K562 (cell line): Measurements from ENCODE around the gene PSMA6. TPM values are rescaled to one million over a fixed set of nuclear protein-coding genes. Genes with fewer than 3 reads are reported as not detected.

Experiments
- BACH1 ChIP-seq: fragments of 200-800 bp; sonication (Bioruptor generic); IDR thresholded peaks from 2 replicates; pipeline ENCODE4 v1.6.1; 2016; ENCODE audit warnings: missing genetic modification characterization, missing compliant biosample characterization
- FOXM1 ChIP-seq, 2 experiments: fragments of 450-650 bp in 1 of 2; sonication (generic) in 1 of 2; formaldehyde crosslinking in 1 of 2; IDR thresholded peaks; 2 replicates each; pipeline versions ENCODE4 v1.6.1 to v1.9.0; 2017 to 2022; ENCODE audit warnings: low read depth in 2 of 2, mild to moderate bottlenecking in 2 of 2, missing genetic modification reagents in 1 of 2, moderate library complexity in 1 of 2
- HDAC1 ChIP-seq, 2 experiments: fragments of 450-650 bp; IDR thresholded peaks; 2 replicates each; pipeline ENCODE4 v1.6.1; 2016 to 2017; ENCODE audit warnings: inconsistent platforms in 1 of 2, mild to moderate bottlenecking in 1 of 2, moderate library complexity in 1 of 2
- HEY1 ChIP-seq: fragments of 250-450 bp; sonication (Bioruptor Pico); IDR thresholded peaks from 2 replicates; pipeline ENCODE4 v1.5.0; 2020; ENCODE audit warnings: mild to moderate bottlenecking, moderate library complexity, borderline replicate concordance
- HMG20A ChIP-seq: fragments of 450-650 bp; formaldehyde crosslinking; conservative IDR thresholded peaks from 2 replicates; pipeline ENCODE4 v1.4.0; 2020; ENCODE audit warnings: mild to moderate bottlenecking, mixed read lengths
- JUND ChIP-seq, 2 experiments: IDR thresholded peaks; 2 replicates in 1 of 2; 3 replicates in 1 of 2; pipeline ENCODE4 v1.6.1; 2011; ENCODE audit warnings: borderline replicate concordance in 2 of 2, low read depth in 2 of 2, low read length in 2 of 2, improper control_type of control experiment in 1 of 2, missing biosample characterization in 1 of 2, missing genetic modification characterization in 1 of 2, missing genetic modification reagents in 1 of 2
- KAT7 ChIP-seq: sonication (generic); formaldehyde crosslinking; IDR thresholded peaks from 2 replicates; pipeline ENCODE4 v1.8.0; 2022; ENCODE audit warnings: missing genetic modification reagents, mild to moderate bottlenecking, borderline replicate concordance
- KDM1A ChIP-seq, 2 experiments: fragments of 450-650 bp; IDR thresholded peaks; 2 replicates each; pipeline ENCODE4 v1.6.1; 2016; ENCODE audit warnings: mild to moderate bottlenecking in 2 of 2
- L3MBTL2 ChIP-seq: fragments of 450-650 bp; IDR thresholded peaks from 2 replicates; pipeline ENCODE4 v1.6.1; 2016; ENCODE audit warnings: mild to moderate bottlenecking, moderate library complexity
- LCOR ChIP-seq: sonication (generic); formaldehyde crosslinking; IDR thresholded peaks from 2 replicates; pipeline ENCODE4 v1.8.0; 2022; ENCODE audit warnings: mild to moderate bottlenecking, missing genetic modification reagents
- MCM5 ChIP-seq: fragments of 450-650 bp; IDR thresholded peaks from 2 replicates; pipeline ENCODE4 v1.6.1; 2016; ENCODE audit warnings: low read depth
- NR2C2 ChIP-seq, 2 experiments: fragments of 200-800 bp in 1 of 2; sonication (Bioruptor generic) in 1 of 2; sonication (generic) in 1 of 2; formaldehyde crosslinking in 1 of 2; IDR thresholded peaks; 2 replicates each; pipeline versions ENCODE4 v1.6.1 to v1.8.0; 2016 to 2022; ENCODE audit warnings: mild to moderate bottlenecking in 1 of 2, missing compliant biosample characterization in 1 of 2, missing genetic modification characterization in 1 of 2, missing genetic modification reagents in 1 of 2
- RCOR1 ChIP-seq, 2 experiments: IDR thresholded peaks; 2 replicates each; pipeline ENCODE4 v1.6.1; 2012; ENCODE audit warnings: low read depth in 2 of 2, low read length in 2 of 2, borderline replicate concordance in 1 of 2, improper control_type of control experiment in 1 of 2
- SMARCA5 ChIP-seq: fragments of 450-650 bp; IDR thresholded peaks from 2 replicates; pipeline ENCODE4 v1.6.1; 2016
- TCF3 ChIP-seq: sonication (generic); formaldehyde crosslinking; IDR thresholded peaks from 2 replicates; pipeline ENCODE4 v1.4.0; 2020; ENCODE audit warnings: mild to moderate bottlenecking, missing genetic modification reagents
- TEAD2 ChIP-seq: fragments of 450-650 bp; IDR thresholded peaks from 2 replicates; pipeline ENCODE4 v1.6.1; 2016; ENCODE audit warnings: missing genetic modification characterization, control low read depth, missing compliant biosample characterization
- ZNF586 ChIP-seq: fragments of 450-650 bp; formaldehyde crosslinking; conservative IDR thresholded peaks from 2 replicates; pipeline ENCODE4 v1.4.0; 2020; ENCODE audit warnings: mild to moderate bottlenecking, moderate library complexity
- ZZZ3 ChIP-seq: fragments of 450-650 bp; IDR thresholded peaks from 2 replicates; pipeline ENCODE4 v1.6.1; 2016; ENCODE audit warnings: antibody characterized with exemption, mild to moderate bottlenecking, moderate library complexity
- polyA plus RNA-seq, 8 experiments: library from polyadenylated mRNA; depleted of rRNA in 4 of 8; stranded (reverse) in 5 of 8; unstranded in 3 of 8; fragments of >200 nt; fragmentation: Nextera tagmentation in 2 of 8; fragmentation: Illumina TruSeq in 1 of 8; extraction: Ambion mirVana in 2 of 8; extraction: Trizol in 1 of 8; gene quantifications; 2 replicates each; pipeline versions ENCODE4 v1.2.1 to v1.2.3, GENCODE V29; 2011 to 2014; ENCODE audit warnings: inconsistent platforms in 1 of 8, missing spikeins in 1 of 8
- total RNA-seq, 7 experiments: library from RNA; depleted of rRNA in 6 of 7; stranded (reverse); fragments of >200 nt in 6 of 7; fragmentation: Illumina TruSeq in 2 of 7; extraction: Trizol in 2 of 7; gene quantifications; 2 replicates each; pipeline versions ENCODE4 v1.2.1 to v1.2.3, GENCODE V29; 2011 to 2021; ENCODE audit warnings: low replicate concordance in 1 of 7
- TF ChIP-seq, protein P1 (sequence below), 2 experiments: fragments of 150-350 bp in 1 of 2; IDR thresholded peaks; 2 replicates each; pipeline ENCODE4 v1.6.1; 2012 to 2016; ENCODE audit warnings: low read depth in 2 of 2, low read length in 2 of 2, mild to moderate bottlenecking in 1 of 2, moderate library complexity in 1 of 2
- TF ChIP-seq, protein P2 (sequence below), 2 experiments: fragments of 450-650 bp in 1 of 2; sonication (generic) in 1 of 2; formaldehyde crosslinking in 1 of 2; IDR thresholded peaks in 1 of 2; conservative IDR thresholded peaks in 1 of 2; 2 replicates each; pipeline versions ENCODE4 v1.6.1 to v1.8.1; 2016 to 2023; ENCODE audit warnings: mild to moderate bottlenecking in 2 of 2, moderate library complexity in 2 of 2, inconsistent platforms in 1 of 2, missing genetic modification reagents in 1 of 2
- TF ChIP-seq, protein P3 (sequence below): fragments of 450-650 bp; IDR thresholded peaks from 2 replicates; pipeline ENCODE4 v1.6.1; 2016; ENCODE audit warnings: low read depth, mild to moderate bottlenecking, moderate library complexity

PSMA6 gene
- total and polyA plus RNA-seq, 9 of the 15 experiments (the other 6 are each of a cell fraction or from before 2014, with no cell fraction given) = 210 to 952 (median 288) TPM

DNA sequence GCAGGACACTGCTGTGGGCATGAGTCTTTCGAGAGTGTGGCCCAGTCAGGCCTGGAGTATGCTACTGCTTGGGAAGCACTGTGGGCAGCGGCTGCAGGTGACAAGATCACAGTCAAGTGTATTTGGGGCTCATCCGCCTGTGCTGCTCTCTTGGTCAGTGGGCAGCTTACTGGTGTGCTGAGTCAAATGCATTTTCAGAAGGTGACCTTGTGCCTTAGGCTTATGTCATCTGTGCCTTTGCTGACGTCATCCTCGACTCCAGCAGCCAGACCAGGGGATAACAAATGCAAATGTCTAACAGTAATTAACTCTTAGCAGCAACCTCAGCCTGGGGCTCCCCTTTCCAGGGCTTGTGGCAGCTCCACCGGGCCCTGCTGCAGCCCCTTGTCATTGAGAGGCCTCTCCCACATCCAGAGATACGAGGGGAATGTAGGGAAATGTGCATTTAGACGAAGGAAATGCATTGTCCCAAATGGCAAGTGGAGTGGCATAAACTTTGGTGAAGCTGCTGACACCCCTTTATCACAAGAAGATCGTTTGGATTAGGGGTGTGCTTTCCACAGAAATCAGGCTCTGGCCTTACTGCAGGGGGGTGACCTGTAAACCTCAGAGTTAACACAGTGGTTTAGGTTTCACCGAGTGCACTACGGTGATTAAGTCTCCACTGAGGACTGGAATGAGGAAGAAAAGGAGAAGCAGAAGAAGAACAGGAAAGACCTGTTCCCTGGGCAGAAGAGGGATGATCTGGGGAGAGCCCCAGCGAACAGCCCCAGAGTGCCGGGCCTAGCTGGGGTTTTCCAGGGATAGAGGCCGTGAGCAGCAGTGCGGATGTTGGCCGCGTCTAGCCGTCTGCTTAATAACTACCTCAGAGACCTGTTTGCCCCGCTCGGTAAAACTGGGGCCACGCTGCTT lies 39.7 kb downstream of the PSMA6 start (continued):
- TF ChIP-seq, protein P1, sequence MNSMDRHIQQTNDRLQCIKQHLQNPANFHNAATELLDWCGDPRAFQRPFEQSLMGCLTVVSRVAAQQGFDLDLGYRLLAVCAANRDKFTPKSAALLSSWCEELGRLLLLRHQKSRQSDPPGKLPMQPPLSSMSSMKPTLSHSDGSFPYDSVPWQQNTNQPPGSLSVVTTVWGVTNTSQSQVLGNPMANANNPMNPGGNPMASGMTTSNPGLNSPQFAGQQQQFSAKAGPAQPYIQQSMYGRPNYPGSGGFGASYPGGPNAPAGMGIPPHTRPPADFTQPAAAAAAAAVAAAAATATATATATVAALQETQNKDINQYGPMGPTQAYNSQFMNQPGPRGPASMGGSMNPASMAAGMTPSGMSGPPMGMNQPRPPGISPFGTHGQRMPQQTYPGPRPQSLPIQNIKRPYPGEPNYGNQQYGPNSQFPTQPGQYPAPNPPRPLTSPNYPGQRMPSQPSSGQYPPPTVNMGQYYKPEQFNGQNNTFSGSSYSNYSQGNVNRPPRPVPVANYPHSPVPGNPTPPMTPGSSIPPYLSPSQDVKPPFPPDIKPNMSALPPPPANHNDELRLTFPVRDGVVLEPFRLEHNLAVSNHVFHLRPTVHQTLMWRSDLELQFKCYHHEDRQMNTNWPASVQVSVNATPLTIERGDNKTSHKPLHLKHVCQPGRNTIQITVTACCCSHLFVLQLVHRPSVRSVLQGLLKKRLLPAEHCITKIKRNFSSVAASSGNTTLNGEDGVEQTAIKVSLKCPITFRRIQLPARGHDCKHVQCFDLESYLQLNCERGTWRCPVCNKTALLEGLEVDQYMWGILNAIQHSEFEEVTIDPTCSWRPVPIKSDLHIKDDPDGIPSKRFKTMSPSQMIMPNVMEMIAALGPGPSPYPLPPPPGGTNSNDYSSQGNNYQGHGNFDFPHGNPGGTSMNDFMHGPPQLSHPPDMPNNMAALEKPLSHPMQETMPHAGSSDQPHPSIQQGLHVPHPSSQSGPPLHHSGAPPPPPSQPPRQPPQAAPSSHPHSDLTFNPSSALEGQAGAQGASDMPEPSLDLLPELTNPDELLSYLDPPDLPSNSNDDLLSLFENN (IDR thresholded peaks at IDR 0.05; ENCODE audit: low read depth in 2 of 2, low read length in 2 of 2) = no peak
- no peak for TF ChIP-seq TCF3 (CRISPR knock-in tag)
- no peak for TF ChIP-seq LCOR (CRISPR knock-in tag)
- TF ChIP-seq BACH1 = no peak
- peak; percentile 95 for TF ChIP-seq KDM1A (IDR thresholded peaks at IDR 0.05)
- no peak for TF ChIP-seq L3MBTL2
- TF ChIP-seq MCM5 = no peak
- TF ChIP-seq TEAD2 (tag) = no peak
- TF ChIP-seq KAT7 = no peak
- no peak for TF ChIP-seq FOXM1 (IDR thresholded peaks at IDR 0.05; ENCODE audit: low read depth)
- TF ChIP-seq FOXM1 (CRISPR knock-in tag; IDR thresholded peaks at IDR 0.05; ENCODE audit: low read depth) = no peak
- no peak for TF ChIP-seq NR2C2 (CRISPR knock-in tag; IDR thresholded peaks at IDR 0.05)
- TF ChIP-seq NR2C2 (tag; IDR thresholded peaks at IDR 0.05) = peak; percentile 38; the same call in 1 of the 2 replicates
- TF ChIP-seq ZZZ3 = no peak
- no peak for TF ChIP-seq HMG20A (CRISPR knock-in tag)
- TF ChIP-seq SMARCA5 = no peak
- TF ChIP-seq, protein P2, sequence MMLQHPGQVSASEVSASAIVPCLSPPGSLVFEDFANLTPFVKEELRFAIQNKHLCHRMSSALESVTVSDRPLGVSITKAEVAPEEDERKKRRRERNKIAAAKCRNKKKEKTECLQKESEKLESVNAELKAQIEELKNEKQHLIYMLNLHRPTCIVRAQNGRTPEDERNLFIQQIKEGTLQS (IDR thresholded peaks at IDR 0.05) = peak; percentile 98
- TF ChIP-seq, protein P2 (CRISPR knock-in tag; conservative IDR thresholded peaks at IDR 0.05) = no peak
- no peak for TF ChIP-seq HEY1 (CRISPR knock-in tag)
- no peak for TF ChIP-seq ZNF586 (CRISPR knock-in tag)
- peak in 1 of 2 experiments; percentile 91; a peak in 3 of 4 replicates for TF ChIP-seq RCOR1 (IDR thresholded peaks at IDR 0.05; ENCODE audit: borderline replicate concordance in 1 of 2, low read depth in 2 of 2, low read length in 2 of 2)
- TF ChIP-seq, protein P3, sequence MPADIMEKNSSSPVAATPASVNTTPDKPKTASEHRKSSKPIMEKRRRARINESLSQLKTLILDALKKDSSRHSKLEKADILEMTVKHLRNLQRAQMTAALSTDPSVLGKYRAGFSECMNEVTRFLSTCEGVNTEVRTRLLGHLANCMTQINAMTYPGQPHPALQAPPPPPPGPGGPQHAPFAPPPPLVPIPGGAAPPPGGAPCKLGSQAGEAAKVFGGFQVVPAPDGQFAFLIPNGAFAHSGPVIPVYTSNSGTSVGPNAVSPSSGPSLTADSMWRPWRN = no peak
- peak in 1 of 2 experiments; percentile 86; a peak in 2 of 4 replicates for TF ChIP-seq HDAC1 (IDR thresholded peaks at IDR 0.05)
- TF ChIP-seq JUND (IDR thresholded peaks at IDR 0.05; ENCODE audit: borderline replicate concordance, low read depth, low read length) = peak; percentile 91
- TF ChIP-seq JUND (tag; IDR thresholded peaks at IDR 0.05; ENCODE audit: borderline replicate concordance, low read depth, low read length) = peak; percentile 92
